ENCODE results near the gene CC2D1A. TPM values are rescaled to one million over a fixed set of nuclear protein-coding genes. Genes with fewer than 3 reads are reported as not detected.

The CC2D1A gene
- total RNA-seq, 3 donors from 2014 or later, result 16.6 to 50.1 (median 43.6) TPM

DNA sequence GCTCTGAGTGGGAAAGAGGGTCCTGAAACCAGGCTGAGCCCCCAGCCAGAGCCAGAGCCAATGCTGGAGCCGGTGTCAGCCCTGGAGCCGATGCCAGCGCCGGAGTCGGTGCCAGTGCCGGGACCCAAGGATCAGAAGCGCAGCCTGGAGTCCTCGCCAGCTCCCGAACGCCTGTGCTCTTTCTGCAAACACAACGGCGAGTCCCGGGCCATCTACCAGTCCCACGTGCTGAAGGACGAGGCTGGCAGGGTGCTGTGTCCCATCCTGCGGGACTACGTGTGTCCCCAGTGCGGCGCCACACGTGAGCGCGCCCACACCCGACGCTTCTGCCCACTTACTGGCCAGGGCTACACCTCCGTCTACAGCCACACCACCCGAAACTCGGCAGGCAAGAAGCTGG, 28.7 kb upstream of the CC2D1A start:
- Histone ChIP-seq H3K4me1 (peaks cover 4 to 27% of the 10 kb centered on the region in 2 donors), H3K4me3 (no peak overlapping the region), H3K9me3 (no peaks in the 10 kb centered on the region), H3K36me3 (no peaks in the 10 kb centered on the region), H3K27me3 (no peaks in the 10 kb centered on the region), H3K27ac (no peak overlapping the region)
- TF ChIP-seq POLR2AphosphoS5 (IDR thresholded peaks at IDR 0.05) (no peak), POLR2A (IDR thresholded peaks at IDR 0.05) (no peak)
- TF ChIP-seq, protein P1, sequence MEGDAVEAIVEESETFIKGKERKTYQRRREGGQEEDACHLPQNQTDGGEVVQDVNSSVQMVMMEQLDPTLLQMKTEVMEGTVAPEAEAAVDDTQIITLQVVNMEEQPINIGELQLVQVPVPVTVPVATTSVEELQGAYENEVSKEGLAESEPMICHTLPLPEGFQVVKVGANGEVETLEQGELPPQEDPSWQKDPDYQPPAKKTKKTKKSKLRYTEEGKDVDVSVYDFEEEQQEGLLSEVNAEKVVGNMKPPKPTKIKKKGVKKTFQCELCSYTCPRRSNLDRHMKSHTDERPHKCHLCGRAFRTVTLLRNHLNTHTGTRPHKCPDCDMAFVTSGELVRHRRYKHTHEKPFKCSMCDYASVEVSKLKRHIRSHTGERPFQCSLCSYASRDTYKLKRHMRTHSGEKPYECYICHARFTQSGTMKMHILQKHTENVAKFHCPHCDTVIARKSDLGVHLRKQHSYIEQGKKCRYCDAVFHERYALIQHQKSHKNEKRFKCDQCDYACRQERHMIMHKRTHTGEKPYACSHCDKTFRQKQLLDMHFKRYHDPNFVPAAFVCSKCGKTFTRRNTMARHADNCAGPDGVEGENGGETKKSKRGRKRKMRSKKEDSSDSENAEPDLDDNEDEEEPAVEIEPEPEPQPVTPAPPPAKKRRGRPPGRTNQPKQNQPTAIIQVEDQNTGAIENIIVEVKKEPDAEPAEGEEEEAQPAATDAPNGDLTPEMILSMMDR (IDR thresholded peaks at IDR 0.05), result no peak
- intact Hi-C loops (cut with DNase I; ENCODE audit: low total_unique reads), result no loop called here
- no peak for DNase-seq (ENCODE audit: low spot score in 2 of 2)

DNA sequence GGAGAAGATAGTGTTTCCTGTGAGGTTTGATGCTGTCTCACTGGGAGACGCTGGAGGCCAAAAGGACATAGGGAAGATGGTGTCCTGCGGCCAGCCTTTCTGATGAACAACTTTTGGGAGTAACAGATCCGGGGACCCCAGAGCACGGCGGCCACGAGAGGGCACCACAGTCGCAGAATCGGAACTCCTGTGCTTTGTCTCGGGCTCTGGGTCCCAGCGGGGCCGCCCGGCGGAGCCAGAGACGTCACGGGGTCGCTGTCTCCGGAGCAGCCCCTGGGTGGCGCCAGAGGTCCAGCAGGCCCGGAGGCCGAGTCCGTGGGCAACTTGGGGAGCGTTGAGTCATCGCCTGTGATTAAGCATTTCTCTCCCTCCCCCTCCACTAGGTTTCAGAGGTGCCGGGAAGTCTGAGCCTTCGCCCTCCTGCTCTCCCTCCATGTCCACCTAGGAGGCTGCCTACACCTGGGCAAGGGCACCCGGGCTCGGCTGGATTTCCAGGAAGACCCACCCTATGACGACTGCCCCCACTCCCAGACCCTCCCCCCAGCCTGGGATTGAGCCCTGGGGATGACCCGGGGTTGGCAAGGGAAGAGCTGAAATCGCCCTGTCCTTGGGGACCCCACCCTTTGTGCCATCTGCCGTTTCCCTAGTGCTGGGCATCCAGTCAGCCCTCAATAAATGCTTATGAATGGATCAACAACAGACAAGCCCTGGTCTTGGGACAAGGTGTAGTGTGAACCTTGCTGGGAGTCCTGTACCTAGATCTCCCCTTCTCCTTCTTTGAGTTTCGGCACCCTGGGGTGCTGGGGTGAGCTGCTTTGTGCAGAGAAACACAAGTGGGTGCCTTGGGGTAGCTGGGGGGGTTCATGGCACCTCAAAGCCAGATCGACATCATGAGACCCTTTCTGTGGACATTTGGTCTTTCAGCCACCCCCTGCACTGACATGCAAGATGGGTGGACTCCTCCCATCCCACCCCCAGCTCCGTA, 25.6 kb upstream of the CC2D1A start:
- intact Hi-C loops (cut with DNase I; ENCODE audit: low total_unique reads), result loop anchor here (10.0 kb wide), 1 partner anchor 194 kb away; the partner anchor contains the start of gene MISP3
- TF ChIP-seq, protein P1 (IDR thresholded peaks at IDR 0.05), result peak; percentile 98 to 100 (median 100)
- TF ChIP-seq POLR2A (IDR thresholded peaks at IDR 0.05) (no peak), POLR2AphosphoS5 (IDR thresholded peaks at IDR 0.05) (peak; percentile 82 to 94 (median 90))
- Histone ChIP-seq H3K27me3 (no peaks in the 10 kb centered on the region), H3K4me3 (peak overlapping the region in 2 of 3 donors; percentile 32 to 51), H3K36me3 (no peaks in the 10 kb centered on the region), H3K9me3 (no peaks in the 10 kb centered on the region), H3K27ac (peak overlapping the region; percentile 95 to 97), H3K4me1 (peaks cover 4 to 40% of the 10 kb centered on the region in 2 donors)
- DNase-seq (ENCODE audit: low spot score in 2 of 2), result peak; percentile 97 to 98

DNA sequence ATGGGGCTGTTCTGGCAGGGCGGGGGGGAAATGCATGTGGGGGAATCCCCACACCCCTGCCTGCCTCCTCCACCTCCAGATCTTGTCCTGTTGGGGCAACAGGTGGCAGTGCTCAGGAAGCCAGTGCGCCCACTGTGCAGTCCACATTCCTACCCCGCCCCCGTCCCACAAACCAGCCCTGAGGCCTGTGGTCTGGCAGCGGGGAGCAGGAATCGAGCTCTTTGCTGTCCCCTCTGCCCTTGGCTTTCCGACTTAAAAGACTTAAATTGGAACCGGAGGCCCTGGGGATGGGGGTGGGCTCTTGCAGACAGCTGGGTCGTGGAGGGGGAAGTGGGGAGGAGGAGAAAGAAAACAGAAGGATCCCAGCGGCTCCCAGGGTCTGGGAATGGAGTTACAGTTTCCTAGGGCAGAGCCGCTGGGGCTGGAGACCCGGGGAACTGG, 24.7 kb upstream of the CC2D1A start:
- DNase-seq (ENCODE audit: low spot score in 2 of 2), result peak in 1 of 2 donors; percentile 86
- TF ChIP-seq, protein P1 (IDR thresholded peaks at IDR 0.05), result no peak
- TF ChIP-seq POLR2A (IDR thresholded peaks at IDR 0.05) (no peak), POLR2AphosphoS5 (IDR thresholded peaks at IDR 0.05) (no peak)
- H3K4me1 ChIP-seq, result peaks cover 4 to 43% of the 10 kb centered on the region in 2 donors
- intact Hi-C loops (cut with DNase I; ENCODE audit: low total_unique reads), result loop anchor here (10.0 kb wide), 1 partner anchor 194 kb away; the partner anchor contains the start of gene MISP3
- peak overlapping the region; percentile 95 to 97 for H3K27ac ChIP-seq
- no peaks in the 10 kb centered on the region for H3K36me3 ChIP-seq
- peak overlapping the region in 1 of 3 donors; percentile 16 for H3K4me3 ChIP-seq
- H3K9me3 ChIP-seq, result no peaks in the 10 kb centered on the region
- H3K27me3 ChIP-seq, result no peaks in the 10 kb centered on the region

DNA sequence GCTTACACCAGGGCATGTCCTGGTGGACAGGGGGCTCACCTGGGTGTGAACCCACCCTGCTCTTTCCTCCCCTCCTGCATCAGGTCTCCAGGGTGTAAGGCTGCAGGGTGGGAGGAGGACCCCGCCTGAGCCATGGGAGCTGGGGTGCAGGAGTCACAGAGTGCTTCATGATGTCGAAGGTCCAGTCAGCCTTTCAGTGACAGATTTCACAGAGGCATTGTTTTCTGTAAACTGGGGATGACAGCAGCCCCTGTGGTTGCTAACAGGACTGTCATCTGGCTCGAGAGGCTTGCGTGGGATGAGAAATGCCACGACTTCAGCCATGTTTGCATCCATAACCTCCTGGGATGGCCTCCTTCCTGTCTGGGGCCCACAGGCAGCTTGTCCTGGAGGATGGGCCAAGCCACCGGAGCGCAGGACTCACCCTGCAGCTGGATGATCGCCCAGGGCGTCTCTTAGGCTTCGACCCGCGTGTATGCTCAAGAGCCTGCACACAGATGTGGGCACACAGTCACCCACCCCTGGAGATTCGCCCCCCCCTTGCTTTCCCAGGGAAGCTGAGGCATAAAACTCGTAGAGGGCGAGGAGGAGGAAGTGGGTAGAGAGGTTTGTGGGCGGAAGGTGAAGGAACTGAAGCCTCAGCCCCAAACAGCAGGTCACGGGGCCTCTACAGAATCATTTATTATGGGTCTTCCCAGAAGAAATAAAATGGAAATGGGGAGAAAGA, 24.1 kb upstream of the CC2D1A start:
- H3K9me3 ChIP-seq, result no peaks in the 10 kb centered on the region
- no peaks in the 10 kb centered on the region for H3K27me3 ChIP-seq
- peak in 1 of 2 donors; percentile 57 for DNase-seq (ENCODE audit: low spot score in 2 of 2)
- no peaks in the 10 kb centered on the region for H3K36me3 ChIP-seq
- peak overlapping the region in 1 of 3 donors; percentile 16 for H3K4me3 ChIP-seq
- H3K27ac ChIP-seq, result peak overlapping the region; percentile 95 to 97
- no peak for TF ChIP-seq POLR2A (IDR thresholded peaks at IDR 0.05)
- peak in 1 of 3 donors; percentile 20 for TF ChIP-seq POLR2AphosphoS5 (IDR thresholded peaks at IDR 0.05)
- TF ChIP-seq, protein P1 (IDR thresholded peaks at IDR 0.05), result no peak
- intact Hi-C loops (cut with DNase I; ENCODE audit: low total_unique reads), result loop anchor here (10.0 kb wide), 1 partner anchor 193 kb away; the partner anchor contains the start of gene MISP3
- H3K4me1 ChIP-seq, result peaks cover 4 to 43% of the 10 kb centered on the region in 2 donors
